ENCODE data around the gene AMIGO2.

- TF ChIP-seq POLR2A (IDR thresholded peaks at IDR 0.05; ENCODE audit: low read depth, low read length) (no peak), TAF1 (IDR thresholded peaks at IDR 0.05; ENCODE audit: low read depth, low read length) (no peak), POLR2AphosphoS5 (IDR thresholded peaks at IDR 0.05; ENCODE audit: low read depth, low read length) (no peak), SPI1 (IDR thresholded peaks at IDR 0.05; ENCODE audit: low read depth, low read length) (no peak), PAX5 (IDR thresholded peaks at IDR 0.05; ENCODE audit: insufficient read depth, low read length, severe bottlenecking) (no peak), POU2F2 (IDR thresholded peaks at IDR 0.05; ENCODE audit: low read depth, low read length) (no peak)
These were observed 5.0 kb downstream of the AMIGO2 start for GRCh38 chr12:47074757-47075156.
